ENCODE measurements around the gene TTBK2.

DNA sequence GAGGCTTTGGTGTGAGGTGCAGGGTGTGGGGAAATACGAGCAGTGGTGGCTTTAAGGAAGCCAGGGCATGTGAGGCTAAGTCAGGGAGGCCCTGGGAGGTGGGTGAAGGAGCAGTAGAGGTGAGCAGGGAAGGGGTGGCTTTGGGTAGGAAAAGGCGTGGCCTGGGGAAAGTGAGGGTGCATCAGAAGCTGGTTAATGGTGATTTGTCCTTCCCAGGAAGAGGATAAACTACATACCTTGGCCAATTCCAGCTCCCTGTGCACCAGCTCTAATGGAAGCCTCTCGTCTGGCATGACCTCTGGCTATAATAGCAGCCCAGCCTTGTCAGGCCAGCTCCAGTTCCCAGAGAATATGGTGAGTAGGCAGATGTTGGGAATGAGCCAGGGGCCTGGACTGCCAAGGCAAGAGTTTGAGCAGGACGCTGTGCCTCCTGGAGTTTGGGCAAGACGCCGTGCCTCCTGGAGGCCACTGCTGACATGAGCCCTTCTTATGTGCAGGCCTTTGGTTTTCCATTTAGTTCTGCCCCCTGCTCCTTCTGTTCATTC, 225.0 kb downstream of the TTBK2 start:
- TF ChIP-seq, protein P1, sequence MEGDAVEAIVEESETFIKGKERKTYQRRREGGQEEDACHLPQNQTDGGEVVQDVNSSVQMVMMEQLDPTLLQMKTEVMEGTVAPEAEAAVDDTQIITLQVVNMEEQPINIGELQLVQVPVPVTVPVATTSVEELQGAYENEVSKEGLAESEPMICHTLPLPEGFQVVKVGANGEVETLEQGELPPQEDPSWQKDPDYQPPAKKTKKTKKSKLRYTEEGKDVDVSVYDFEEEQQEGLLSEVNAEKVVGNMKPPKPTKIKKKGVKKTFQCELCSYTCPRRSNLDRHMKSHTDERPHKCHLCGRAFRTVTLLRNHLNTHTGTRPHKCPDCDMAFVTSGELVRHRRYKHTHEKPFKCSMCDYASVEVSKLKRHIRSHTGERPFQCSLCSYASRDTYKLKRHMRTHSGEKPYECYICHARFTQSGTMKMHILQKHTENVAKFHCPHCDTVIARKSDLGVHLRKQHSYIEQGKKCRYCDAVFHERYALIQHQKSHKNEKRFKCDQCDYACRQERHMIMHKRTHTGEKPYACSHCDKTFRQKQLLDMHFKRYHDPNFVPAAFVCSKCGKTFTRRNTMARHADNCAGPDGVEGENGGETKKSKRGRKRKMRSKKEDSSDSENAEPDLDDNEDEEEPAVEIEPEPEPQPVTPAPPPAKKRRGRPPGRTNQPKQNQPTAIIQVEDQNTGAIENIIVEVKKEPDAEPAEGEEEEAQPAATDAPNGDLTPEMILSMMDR (IDR thresholded peaks at IDR 0.05) = no peak
- no peak for TF ChIP-seq EP300 (IDR thresholded peaks at IDR 0.05; ENCODE audit: low read depth)
- TF ChIP-seq POLR2AphosphoS5 (IDR thresholded peaks at IDR 0.05) = no peak
- no peak for TF ChIP-seq POLR2A (IDR thresholded peaks at IDR 0.05)

Data from transverse colon (tissue), 4 donors.